ENCODE results near the gene PAGE3.

PAGE3 gene

GRCh38 chrX:55264816-55265215 is at the start of gene PAGE3:
PAGE3 (minus strand) TSS chrX:55264916; CDS start chrX:55263903, 1,013 bp downstream.
- Histone ChIP-seq H3K4me3 (ENCODE audit: insufficient read length, low read depth) (no peak within 1 kb of the TSS), H3K9me3 (ENCODE audit: insufficient read depth, low read length) (peaks cover 12% of the 10 kb centered on the region; the same call in 1 of the 2 replicates), H3K27me3 (ENCODE audit: insufficient read depth, insufficient read length) (no peaks in the 10 kb centered on the region), H3K36me3 (ENCODE audit: insufficient read depth, insufficient read length, low read length) (no peaks in the 10 kb centered on the region), H3K9ac (ENCODE audit: insufficient read length, low read depth) (no peak within 1 kb of the TSS), H3K4me1 (ENCODE audit: insufficient read depth, insufficient read length) (no peaks in the 10 kb centered on the region)
- TF ChIP-seq YY1 (IDR thresholded peaks at IDR 0.05; ENCODE audit: insufficient read depth, insufficient read length), result no peak
- TF ChIP-seq ZNF274 (IDR thresholded peaks at IDR 0.05; ENCODE audit: low read depth, low read length), result no peak
- no peak for TF ChIP-seq SUZ12 (IDR thresholded peaks at IDR 0.05; ENCODE audit: extremely low read depth, insufficient read depth, insufficient read length)
- DNase-seq (ENCODE audit: low read depth, low spot score), result no peak

GRCh38 chrX:55312655-55313054 is 47.9 kb upstream of the PAGE3 start:
- no peak for TF ChIP-seq SUZ12 (IDR thresholded peaks at IDR 0.05; ENCODE audit: extremely low read depth, insufficient read depth, insufficient read length)
- TF ChIP-seq ZNF274 (IDR thresholded peaks at IDR 0.05; ENCODE audit: low read depth, low read length), result no peak
- TF ChIP-seq YY1 (IDR thresholded peaks at IDR 0.05; ENCODE audit: insufficient read depth, insufficient read length), result no peak
- Histone ChIP-seq H3K9me3 (ENCODE audit: insufficient read depth, low read length) (no peaks in the 10 kb centered on the region), H3K36me3 (ENCODE audit: insufficient read depth, insufficient read length, low read length) (no peaks in the 10 kb centered on the region), H3K9ac (ENCODE audit: insufficient read length, low read depth) (no peak overlapping the region), H3K4me3 (ENCODE audit: insufficient read length, low read depth) (no peak overlapping the region), H3K4me1 (ENCODE audit: insufficient read depth, insufficient read length) (no peaks in the 10 kb centered on the region), H3K27me3 (ENCODE audit: insufficient read depth, insufficient read length) (no peaks in the 10 kb centered on the region)
- DNase-seq (ENCODE audit: low read depth, low spot score), result no peak

GRCh38 chrX:55290963-55291362 is 26.2 kb upstream of the PAGE3 start:
- no peak overlapping the region for H3K4me3 ChIP-seq (ENCODE audit: insufficient read length, low read depth)
- DNase-seq (ENCODE audit: low read depth, low spot score), result no peak
- H3K36me3 ChIP-seq (ENCODE audit: insufficient read depth, insufficient read length, low read length), result no peaks in the 10 kb centered on the region
- H3K9me3 ChIP-seq (ENCODE audit: insufficient read depth, low read length), result no peaks in the 10 kb centered on the region
- H3K9ac ChIP-seq (ENCODE audit: insufficient read length, low read depth), result no peak overlapping the region
- TF ChIP-seq ZNF274 (IDR thresholded peaks at IDR 0.05; ENCODE audit: low read depth, low read length) (no peak), YY1 (IDR thresholded peaks at IDR 0.05; ENCODE audit: insufficient read depth, insufficient read length) (no peak), SUZ12 (IDR thresholded peaks at IDR 0.05; ENCODE audit: extremely low read depth, insufficient read depth, insufficient read length) (no peak)
- no peaks in the 10 kb centered on the region for H3K4me1 ChIP-seq (ENCODE audit: insufficient read depth, insufficient read length)
- no peaks in the 10 kb centered on the region for H3K27me3 ChIP-seq (ENCODE audit: insufficient read depth, insufficient read length)

- Histone ChIP-seq H3K9me3 (ENCODE audit: insufficient read depth, low read length) (no peaks in the 10 kb centered on the region), H3K4me1 (ENCODE audit: insufficient read depth, insufficient read length) (no peaks in the 10 kb centered on the region), H3K4me3 (ENCODE audit: insufficient read length, low read depth) (no peak overlapping the region), H3K9ac (ENCODE audit: insufficient read length, low read depth) (no peak overlapping the region), H3K27me3 (ENCODE audit: insufficient read depth, insufficient read length) (no peaks in the 10 kb centered on the region), H3K36me3 (ENCODE audit: insufficient read depth, insufficient read length, low read length) (no peaks in the 10 kb centered on the region)
- DNase-seq (ENCODE audit: low read depth, low spot score), result no peak
- no peak for TF ChIP-seq ZNF274 (IDR thresholded peaks at IDR 0.05; ENCODE audit: low read depth, low read length)
- no peak for TF ChIP-seq SUZ12 (IDR thresholded peaks at IDR 0.05; ENCODE audit: extremely low read depth, insufficient read depth, insufficient read length)
- no peak for TF ChIP-seq YY1 (IDR thresholded peaks at IDR 0.05; ENCODE audit: insufficient read depth, insufficient read length)
These were observed 15.1 kb upstream of the PAGE3 start for GRCh38 chrX:55279832-55280231.

- Histone ChIP-seq H3K4me1 (ENCODE audit: insufficient read depth, insufficient read length) (no peaks in the 10 kb centered on the region), H3K9me3 (ENCODE audit: insufficient read depth, low read length) (no peaks in the 10 kb centered on the region), H3K9ac (ENCODE audit: insufficient read length, low read depth) (no peak overlapping the region), H3K27me3 (ENCODE audit: insufficient read depth, insufficient read length) (no peaks in the 10 kb centered on the region), H3K36me3 (ENCODE audit: insufficient read depth, insufficient read length, low read length) (no peaks in the 10 kb centered on the region), H3K4me3 (ENCODE audit: insufficient read length, low read depth) (no peak overlapping the region)
- no peak for TF ChIP-seq SUZ12 (IDR thresholded peaks at IDR 0.05; ENCODE audit: extremely low read depth, insufficient read depth, insufficient read length)
- no peak for TF ChIP-seq ZNF274 (IDR thresholded peaks at IDR 0.05; ENCODE audit: low read depth, low read length)
- no peak for TF ChIP-seq YY1 (IDR thresholded peaks at IDR 0.05; ENCODE audit: insufficient read depth, insufficient read length)
- DNase-seq (ENCODE audit: low read depth, low spot score), result no peak
These were observed 3.9 kb downstream of the PAGE3 start for GRCh38 chrX:55260806-55261205.

GRCh38 chrX:55253528-55253927 is 11.2 kb downstream of the PAGE3 start:
- H3K9ac ChIP-seq (ENCODE audit: insufficient read length, low read depth), result no peak overlapping the region
- H3K9me3 ChIP-seq (ENCODE audit: insufficient read depth, low read length), result no peaks in the 10 kb centered on the region
- TF ChIP-seq SUZ12 (IDR thresholded peaks at IDR 0.05; ENCODE audit: extremely low read depth, insufficient read depth, insufficient read length) (no peak), ZNF274 (IDR thresholded peaks at IDR 0.05; ENCODE audit: low read depth, low read length) (no peak), YY1 (IDR thresholded peaks at IDR 0.05; ENCODE audit: insufficient read depth, insufficient read length) (no peak)
- H3K36me3 ChIP-seq (ENCODE audit: insufficient read depth, insufficient read length, low read length), result no peaks in the 10 kb centered on the region
- no peak overlapping the region for H3K4me3 ChIP-seq (ENCODE audit: insufficient read length, low read depth)
- DNase-seq (ENCODE audit: low read depth, low spot score), result no peak
- no peaks in the 10 kb centered on the region for H3K27me3 ChIP-seq (ENCODE audit: insufficient read depth, insufficient read length)
- H3K4me1 ChIP-seq (ENCODE audit: insufficient read depth, insufficient read length), result no peaks in the 10 kb centered on the region

GRCh38 chrX:55240788-55241340 is 23.9 kb downstream of the PAGE3 start:
- TF ChIP-seq ZNF274 (IDR thresholded peaks at IDR 0.05; ENCODE audit: low read depth, low read length), result no peak
- TF ChIP-seq YY1 (IDR thresholded peaks at IDR 0.05; ENCODE audit: insufficient read depth, insufficient read length), result no peak
- no peak for TF ChIP-seq SUZ12 (IDR thresholded peaks at IDR 0.05; ENCODE audit: extremely low read depth, insufficient read depth, insufficient read length)
- H3K9ac ChIP-seq (ENCODE audit: insufficient read length, low read depth), result no peak overlapping the region
- H3K27me3 ChIP-seq (ENCODE audit: insufficient read depth, insufficient read length), result no peaks in the 10 kb centered on the region
- H3K4me3 ChIP-seq (ENCODE audit: insufficient read length, low read depth), result no peak overlapping the region
- H3K9me3 ChIP-seq (ENCODE audit: insufficient read depth, low read length), result no peaks in the 10 kb centered on the region
- no peak for DNase-seq (ENCODE audit: low read depth, low spot score)
- no peaks in the 10 kb centered on the region for H3K4me1 ChIP-seq (ENCODE audit: insufficient read depth, insufficient read length)
- H3K36me3 ChIP-seq (ENCODE audit: insufficient read depth, insufficient read length, low read length), result no peaks in the 10 kb centered on the region

All from NT2/D1 (cell line).